ENCODE measurements around the gene FUT1. TPM values are rescaled to one million over a fixed set of nuclear protein-coding genes. Genes with fewer than 3 reads are reported as not detected.

FUT1 gene
- total and polyA plus RNA-seq, 9 of the 15 experiments (the other 6 are each of a cell fraction or from before 2014, with no cell fraction given): 2.3 to 18.5 (median 8.8) TPM

DNA sequence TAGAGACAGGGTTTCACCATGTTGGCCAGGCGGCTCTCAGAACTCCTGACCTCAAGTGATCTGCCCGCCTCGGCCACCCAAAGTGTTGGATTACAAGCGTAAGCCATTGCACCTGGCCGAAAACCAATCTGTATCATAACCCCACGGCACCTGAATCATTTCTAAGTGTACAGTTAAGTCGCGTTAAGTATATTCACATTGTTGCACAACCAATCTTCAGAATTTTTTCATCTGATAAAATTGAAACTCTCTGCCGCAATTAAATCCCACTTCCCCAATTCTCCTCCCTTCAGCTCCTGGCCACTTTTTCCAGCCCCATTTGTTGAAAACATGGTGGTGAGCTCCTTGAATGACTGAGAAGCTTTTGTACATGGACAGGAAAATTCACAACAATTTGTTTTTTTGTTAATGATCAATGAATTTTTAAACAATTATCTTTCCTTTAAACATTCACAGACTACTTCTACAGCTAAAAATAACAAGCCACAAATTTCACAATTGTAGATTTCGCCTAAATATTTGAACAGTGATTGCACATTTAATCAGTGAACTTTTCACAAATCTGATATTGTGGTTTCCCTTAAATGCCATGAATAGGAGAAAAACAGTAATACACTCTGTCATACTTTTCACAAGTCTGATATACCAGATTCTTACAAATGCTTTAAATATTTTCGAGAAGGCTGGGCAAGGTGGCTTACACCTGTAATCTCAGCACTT, 16.7 kb upstream of the FUT1 start:
- Histone ChIP-seq H3K4me2 (ENCODE audit: insufficient read depth, low read length) (no peak overlapping the region), H3K27ac (ENCODE audit: extremely low read depth, low read depth, low read length) (no peak overlapping the region), H3K79me2 (ENCODE audit: control insufficient read depth, insufficient read depth, low read length) (no peaks in the 10 kb centered on the region), H3K9me1 (ENCODE audit: control insufficient read depth, insufficient read depth, low read length) (no peaks in the 10 kb centered on the region), H3K27me3 (ENCODE audit: control insufficient read depth in 2 of 2, insufficient read depth in 2 of 2, low read length in 2 of 2) (no peaks in the 10 kb centered on the region), H3K9me3 (replicated peaks; ENCODE audit: control insufficient read depth, insufficient read depth, low read depth, low read length) (no peaks in the 10 kb centered on the region), H3K36me3 (ENCODE audit: control insufficient read depth, insufficient read depth, low read length) (no peaks in the 10 kb centered on the region), H4K20me1 (replicated peaks; ENCODE audit: control insufficient read depth, insufficient read depth, low read length) (no peaks in the 10 kb centered on the region), H3K4me3 (no peak overlapping the region), H3K9ac (ENCODE audit: insufficient read depth in 1 of 2, low read depth in 2 of 2, low read length in 2 of 2) (no peak overlapping the region), H2AFZ (ENCODE audit: low read depth, low read length) (0 out of 2 replicates have a peak overlapping the region, but pooled peaks have one; percentile 6), H3K4me1 (replicated peaks in 1 of 2; ENCODE audit: control insufficient read depth in 2 of 2, insufficient read depth in 2 of 2, low read length in 2 of 2) (peaks cover 5 to 26% of the 10 kb centered on the region in 2 experiments; a peak in 4 of 5 replicates)
- ATAC-seq (no peak), DNase-seq (ENCODE audit: extremely low read depth in 1 of 4, low spot score in 3 of 4) (no peak), FAIRE-seq (no peak)
- WGBS (ENCODE audit: insufficient coverage, low coverage, missing lambda C conversion rate): 47% methylated on average over 11 of the region's 11 CpGs
- CTCF ChIA-PET (ENCODE audit: low intra/inter-chr PET ratio): no interaction called here
- POLR2A ChIA-PET: interaction anchor here (0.6 to 1.6 kb wide), 2 partner anchors 13 to 196 kb away, joined by 3 read pairs; no protein-coding TSS in a partner anchor
- BruUV-seq (replicated peaks): no TSS peak
- intact Hi-C loops (cut with micrococcal nuclease): no loop called here
- in situ Hi-C loops (cut with MboI): no loop called here
- TF ChIP-seq IRF1 (CRISPR knock-in tag; IDR thresholded peaks at IDR 0.05; ENCODE audit: borderline replicate concordance) (no peak), ZBTB17 (CRISPR knock-in tag; IDR thresholded peaks at IDR 0.05) (no peak), XRCC5 (IDR thresholded peaks at IDR 0.05; ENCODE audit: low read depth, low read length) (no peak), CEBPG (CRISPR knock-in tag; IDR thresholded peaks at IDR 0.05) (no peak), CEBPG (tag; conservative IDR thresholded peaks at IDR 0.05 in 1 of 2, IDR thresholded peaks at IDR 0.05 in 1 of 2) (peak; percentile 46 to 62), ZNF384 (IDR thresholded peaks at IDR 0.05; ENCODE audit: low read depth, low read length) (no peak), ZFPM2 (CRISPR knock-in tag; IDR thresholded peaks at IDR 0.05) (no peak), KDM1A (IDR thresholded peaks at IDR 0.05) (peak; percentile 27 to 63; a peak in 2 of 4 replicates), SPI1 (IDR thresholded peaks at IDR 0.05; ENCODE audit: borderline replicate concordance, low read depth, low read length) (peak; percentile 90), CUX1 (CRISPR knock-in tag; IDR thresholded peaks at IDR 0.05) (no peak), TSC22D4 (tag; IDR thresholded peaks at IDR 0.05) (no peak)
- TF ChIP-seq, protein P1, sequence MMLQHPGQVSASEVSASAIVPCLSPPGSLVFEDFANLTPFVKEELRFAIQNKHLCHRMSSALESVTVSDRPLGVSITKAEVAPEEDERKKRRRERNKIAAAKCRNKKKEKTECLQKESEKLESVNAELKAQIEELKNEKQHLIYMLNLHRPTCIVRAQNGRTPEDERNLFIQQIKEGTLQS (IDR thresholded peaks at IDR 0.05): no peak
- TF ChIP-seq, protein P1 (CRISPR knock-in tag; conservative IDR thresholded peaks at IDR 0.05): no peak
- TF ChIP-seq, protein P2, sequence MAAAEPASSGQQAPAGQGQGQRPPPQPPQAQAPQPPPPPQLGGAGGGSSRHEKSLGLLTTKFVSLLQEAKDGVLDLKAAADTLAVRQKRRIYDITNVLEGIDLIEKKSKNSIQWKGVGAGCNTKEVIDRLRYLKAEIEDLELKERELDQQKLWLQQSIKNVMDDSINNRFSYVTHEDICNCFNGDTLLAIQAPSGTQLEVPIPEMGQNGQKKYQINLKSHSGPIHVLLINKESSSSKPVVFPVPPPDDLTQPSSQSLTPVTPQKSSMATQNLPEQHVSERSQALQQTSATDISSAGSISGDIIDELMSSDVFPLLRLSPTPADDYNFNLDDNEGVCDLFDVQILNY (CRISPR knock-in tag; IDR thresholded peaks at IDR 0.05): no peak

Measured in K562 (cell line).